Measurements from ENCODE around the gene CBFA2T2.

The CBFA2T2 gene

DNA sequence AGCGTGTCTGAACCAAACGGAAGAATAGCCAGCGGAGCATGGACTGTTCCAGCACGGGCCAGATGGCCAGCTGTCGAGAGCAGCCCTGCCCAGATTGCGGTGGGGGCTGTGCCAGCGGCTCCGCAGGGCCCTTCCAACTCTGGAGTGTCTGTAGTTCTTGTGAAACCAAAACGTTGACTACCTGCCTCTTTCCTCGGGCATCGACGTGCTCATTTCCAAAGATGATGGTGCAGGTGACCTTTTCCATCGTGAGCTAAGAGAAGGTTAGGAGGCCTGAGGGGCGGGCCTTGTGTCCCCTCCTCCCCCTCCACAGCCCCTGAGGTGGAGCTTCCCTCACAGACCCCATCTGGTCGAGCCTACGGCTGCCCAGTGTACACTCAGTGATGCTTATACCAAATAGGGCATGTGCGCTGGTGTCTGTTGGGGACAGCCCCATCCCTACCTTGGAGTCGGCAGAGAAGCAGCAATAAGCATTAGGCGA lies 159.3 kb downstream of the CBFA2T2 start:
- H3K9ac ChIP-seq (ENCODE audit: low read depth in 1 of 2, low read length in 2 of 2): no peak overlapping the region
- H3K4me1 ChIP-seq (ENCODE audit: control insufficient read depth in 2 of 2, insufficient read depth in 2 of 2, low read length in 2 of 2): peaks cover 25 to 34% of the 10 kb centered on the region in 2 donors
- H3K27me3 ChIP-seq (ENCODE audit: control insufficient read depth in 2 of 2, insufficient read depth in 2 of 2, low read length in 2 of 2): no peaks in the 10 kb centered on the region
- H3K9me3 ChIP-seq (ENCODE audit: control insufficient read depth in 2 of 2, low read length in 2 of 2): no peaks in the 10 kb centered on the region
- H3K4me3 ChIP-seq (ENCODE audit: low read length in 2 of 2): no peak overlapping the region
- H3K36me3 ChIP-seq (ENCODE audit: control insufficient read depth in 2 of 2, insufficient read depth in 2 of 2, low read length in 2 of 2): peaks cover 16 to 21% of the 10 kb centered on the region in 2 donors
- no peak overlapping the region for H3K27ac ChIP-seq (ENCODE audit: low read depth in 2 of 2, low read length in 2 of 2)

DNA sequence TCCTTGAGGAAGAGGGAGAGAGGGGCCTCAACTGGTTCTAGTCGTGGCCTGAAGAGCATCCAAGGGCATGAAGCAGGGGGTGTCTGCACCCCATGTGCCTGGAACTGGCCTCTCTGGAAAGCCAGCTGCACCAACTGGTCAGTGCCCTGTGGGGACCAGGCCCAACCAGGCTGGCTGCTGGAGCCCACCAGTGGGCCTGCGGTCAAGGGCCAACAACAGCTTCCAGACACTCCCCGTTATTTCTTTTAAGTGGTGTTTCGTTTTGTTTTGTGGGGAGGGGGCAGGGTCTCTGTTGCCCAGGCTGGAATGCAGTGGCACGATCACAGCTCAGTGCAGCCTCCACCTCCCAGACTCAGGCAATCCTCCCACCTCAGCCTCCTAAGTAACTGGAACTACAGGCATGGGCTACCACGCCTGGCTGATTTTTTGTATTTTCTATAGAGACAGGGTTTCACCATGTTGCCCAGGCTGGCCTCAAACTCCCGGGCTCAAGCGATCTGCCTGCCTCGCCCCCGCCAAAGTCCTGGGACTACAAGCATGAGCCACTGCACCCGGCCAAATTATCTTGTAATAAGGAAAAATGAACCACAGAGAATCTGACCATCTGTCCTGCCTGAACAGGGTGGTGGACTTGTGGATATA lies 160.3 kb downstream of the CBFA2T2 start:
- no peaks in the 10 kb centered on the region for H3K9me3 ChIP-seq (ENCODE audit: control insufficient read depth in 2 of 2, low read length in 2 of 2)
- no peak overlapping the region for H3K9ac ChIP-seq (ENCODE audit: low read depth in 1 of 2, low read length in 2 of 2)
- no peak overlapping the region for H3K4me3 ChIP-seq (ENCODE audit: low read length in 2 of 2)
- H3K4me1 ChIP-seq (ENCODE audit: control insufficient read depth in 2 of 2, insufficient read depth in 2 of 2, low read length in 2 of 2): peaks cover 34 to 42% of the 10 kb centered on the region in 2 donors
- peaks cover 6 to 12% of the 10 kb centered on the region in 2 donors for H3K36me3 ChIP-seq (ENCODE audit: control insufficient read depth in 2 of 2, insufficient read depth in 2 of 2, low read length in 2 of 2)
- no peak overlapping the region for H3K27ac ChIP-seq (ENCODE audit: low read depth in 2 of 2, low read length in 2 of 2)
- no peaks in the 10 kb centered on the region for H3K27me3 ChIP-seq (ENCODE audit: control insufficient read depth in 2 of 2, insufficient read depth in 2 of 2, low read length in 2 of 2)

GRCh38 chr20:33650753-33651561 lies 161.1 kb downstream of the CBFA2T2 start:
- no peak overlapping the region for H3K9ac ChIP-seq (ENCODE audit: low read depth in 1 of 2, low read length in 2 of 2)
- H3K36me3 ChIP-seq (ENCODE audit: control insufficient read depth in 2 of 2, insufficient read depth in 2 of 2, low read length in 2 of 2): peaks cover 0 to 7% of the 10 kb centered on the region in 2 donors
- H3K4me3 ChIP-seq (ENCODE audit: low read length in 2 of 2): no peak overlapping the region
- no peaks in the 10 kb centered on the region for H3K9me3 ChIP-seq (ENCODE audit: control insufficient read depth in 2 of 2, low read length in 2 of 2)
- H3K27ac ChIP-seq (ENCODE audit: low read depth in 2 of 2, low read length in 2 of 2): peak overlapping the region in 1 of 2 donors; percentile 6
- H3K27me3 ChIP-seq (ENCODE audit: control insufficient read depth in 2 of 2, insufficient read depth in 2 of 2, low read length in 2 of 2): no peaks in the 10 kb centered on the region
- peaks cover 34 to 42% of the 10 kb centered on the region in 2 donors for H3K4me1 ChIP-seq (ENCODE audit: control insufficient read depth in 2 of 2, insufficient read depth in 2 of 2, low read length in 2 of 2)

DNA sequence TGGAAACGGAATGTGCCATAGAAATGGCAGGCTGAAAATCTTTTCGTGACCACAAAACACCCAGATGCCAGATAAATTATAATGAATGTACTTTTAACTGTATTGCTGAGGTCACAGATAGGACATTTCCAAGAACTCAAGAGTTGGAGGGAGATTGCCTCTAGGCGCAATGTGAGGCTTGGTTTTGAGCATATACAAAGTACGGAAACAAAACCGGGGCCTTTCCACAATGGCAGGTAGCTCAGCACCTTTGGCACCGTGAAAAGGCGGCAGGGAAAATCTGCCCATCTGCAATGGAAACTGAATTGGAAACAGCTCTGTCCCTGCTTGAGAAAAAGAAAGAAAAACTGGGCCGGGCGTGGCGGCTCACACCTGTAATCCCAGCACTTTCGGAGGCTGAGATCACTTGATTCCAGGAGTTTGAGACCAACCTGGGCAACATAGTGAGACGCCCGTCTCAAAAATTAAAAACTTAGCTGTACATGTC lies 161.7 kb downstream of the CBFA2T2 start:
- H3K27me3 ChIP-seq (ENCODE audit: control insufficient read depth in 2 of 2, insufficient read depth in 2 of 2, low read length in 2 of 2): no peaks in the 10 kb centered on the region
- H3K36me3 ChIP-seq (ENCODE audit: control insufficient read depth in 2 of 2, insufficient read depth in 2 of 2, low read length in 2 of 2): peaks cover 0 to 7% of the 10 kb centered on the region in 2 donors
- peak overlapping the region in 1 of 2 donors; percentile 6 for H3K27ac ChIP-seq (ENCODE audit: low read depth in 2 of 2, low read length in 2 of 2)
- H3K4me3 ChIP-seq (ENCODE audit: low read length in 2 of 2): no peak overlapping the region
- H3K9ac ChIP-seq (ENCODE audit: low read depth in 1 of 2, low read length in 2 of 2): no peak overlapping the region
- no peaks in the 10 kb centered on the region for H3K9me3 ChIP-seq (ENCODE audit: control insufficient read depth in 2 of 2, low read length in 2 of 2)
- peaks cover 34 to 42% of the 10 kb centered on the region in 2 donors for H3K4me1 ChIP-seq (ENCODE audit: control insufficient read depth in 2 of 2, insufficient read depth in 2 of 2, low read length in 2 of 2)

DNA sequence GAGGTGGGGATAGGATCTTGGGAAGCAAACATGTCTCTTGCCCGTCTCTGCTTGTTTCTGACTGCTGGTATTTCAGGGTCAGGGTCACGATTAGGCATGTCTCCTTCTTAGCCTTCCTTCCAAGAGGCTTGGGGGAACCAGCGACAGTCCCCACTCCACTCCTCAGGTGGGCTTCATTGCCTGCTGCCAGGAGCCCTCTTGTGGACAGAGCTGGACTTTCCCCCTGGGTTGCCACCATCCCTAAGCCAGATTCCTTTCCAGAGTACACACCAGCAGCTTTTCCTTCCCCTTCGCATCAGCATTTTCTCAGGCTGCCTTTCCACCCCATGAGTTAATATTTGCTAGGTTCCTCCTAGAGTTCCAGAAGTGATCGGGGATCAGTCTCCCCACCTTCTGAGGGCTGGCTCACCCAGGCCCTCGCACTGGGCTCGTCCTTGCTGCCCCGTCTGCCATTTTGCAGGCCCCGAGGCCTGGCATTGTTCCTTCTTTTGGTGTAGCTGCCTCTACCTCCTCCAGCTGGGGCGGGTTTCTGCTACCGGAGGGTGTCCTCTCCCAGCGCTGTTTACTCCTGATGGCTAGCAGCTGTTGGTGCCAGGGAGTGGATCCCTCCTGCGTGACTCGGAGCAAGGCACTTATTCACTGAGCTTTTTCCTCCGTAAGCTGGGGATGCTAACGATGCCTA lies 163.5 kb downstream of the CBFA2T2 start:
- peak overlapping the region in 1 of 2 donors; percentile 33 for H3K4me3 ChIP-seq (ENCODE audit: low read length in 2 of 2)
- H3K27ac ChIP-seq (ENCODE audit: low read depth in 2 of 2, low read length in 2 of 2): peak overlapping the region in 1 of 2 donors; percentile 63
- H3K27me3 ChIP-seq (ENCODE audit: control insufficient read depth in 2 of 2, insufficient read depth in 2 of 2, low read length in 2 of 2): no peaks in the 10 kb centered on the region
- H3K9ac ChIP-seq (ENCODE audit: low read depth in 1 of 2, low read length in 2 of 2): peak overlapping the region; percentile 5 to 34
- H3K36me3 ChIP-seq (ENCODE audit: control insufficient read depth in 2 of 2, insufficient read depth in 2 of 2, low read length in 2 of 2): peaks cover 7% of the 10 kb centered on the region in 2 donors
- peaks cover 34 to 38% of the 10 kb centered on the region in 2 donors for H3K4me1 ChIP-seq (ENCODE audit: control insufficient read depth in 2 of 2, insufficient read depth in 2 of 2, low read length in 2 of 2)
- no peaks in the 10 kb centered on the region for H3K9me3 ChIP-seq (ENCODE audit: control insufficient read depth in 2 of 2, low read length in 2 of 2)

DNA sequence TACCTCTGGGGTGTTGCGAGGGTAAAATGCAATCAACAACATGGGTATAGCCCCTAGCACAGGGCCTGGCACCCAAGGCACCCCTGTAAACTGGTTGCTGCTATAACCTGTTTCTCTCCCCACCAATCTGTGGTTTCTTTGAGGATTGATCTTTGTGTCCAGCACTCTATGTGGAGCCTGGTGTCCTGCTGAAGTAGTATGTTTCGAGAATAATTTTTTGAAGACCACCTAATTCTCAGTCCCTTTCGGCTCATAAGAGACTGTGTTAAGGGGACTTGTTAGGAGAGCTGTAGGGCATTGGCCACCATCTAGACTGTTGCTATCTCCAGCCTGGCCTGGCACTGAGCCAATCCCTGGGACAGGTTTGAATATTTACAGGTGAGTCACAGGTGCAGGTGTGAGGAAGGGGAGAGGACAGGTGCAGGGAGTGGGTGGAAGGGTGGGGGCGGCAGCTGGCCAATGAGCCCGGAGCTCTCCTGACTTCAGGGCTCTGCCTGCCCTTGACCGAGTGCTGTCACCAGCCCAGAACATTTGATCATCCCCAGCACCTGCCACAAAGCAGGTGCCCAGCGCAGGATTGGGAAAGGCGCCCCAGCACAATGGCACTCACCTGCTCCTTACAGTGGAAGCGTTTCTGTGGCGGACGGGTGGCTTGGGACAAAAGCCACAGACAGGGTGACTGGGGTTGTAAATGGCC lies 164.2 kb downstream of the CBFA2T2 start:
- peak overlapping the region; percentile 57 to 63 for H3K27ac ChIP-seq (ENCODE audit: low read depth in 2 of 2, low read length in 2 of 2)
- peak overlapping the region in 1 of 2 donors; percentile 28 for H3K4me3 ChIP-seq (ENCODE audit: low read length in 2 of 2)
- peaks cover 29 to 34% of the 10 kb centered on the region in 2 donors for H3K4me1 ChIP-seq (ENCODE audit: control insufficient read depth in 2 of 2, insufficient read depth in 2 of 2, low read length in 2 of 2)
- no peaks in the 10 kb centered on the region for H3K27me3 ChIP-seq (ENCODE audit: control insufficient read depth in 2 of 2, insufficient read depth in 2 of 2, low read length in 2 of 2)
- H3K9me3 ChIP-seq (ENCODE audit: control insufficient read depth in 2 of 2, low read length in 2 of 2): no peaks in the 10 kb centered on the region
- peak overlapping the region; percentile 19 to 34 for H3K9ac ChIP-seq (ENCODE audit: low read depth in 1 of 2, low read length in 2 of 2)
- peaks cover 6 to 10% of the 10 kb centered on the region in 2 donors for H3K36me3 ChIP-seq (ENCODE audit: control insufficient read depth in 2 of 2, insufficient read depth in 2 of 2, low read length in 2 of 2)

DNA sequence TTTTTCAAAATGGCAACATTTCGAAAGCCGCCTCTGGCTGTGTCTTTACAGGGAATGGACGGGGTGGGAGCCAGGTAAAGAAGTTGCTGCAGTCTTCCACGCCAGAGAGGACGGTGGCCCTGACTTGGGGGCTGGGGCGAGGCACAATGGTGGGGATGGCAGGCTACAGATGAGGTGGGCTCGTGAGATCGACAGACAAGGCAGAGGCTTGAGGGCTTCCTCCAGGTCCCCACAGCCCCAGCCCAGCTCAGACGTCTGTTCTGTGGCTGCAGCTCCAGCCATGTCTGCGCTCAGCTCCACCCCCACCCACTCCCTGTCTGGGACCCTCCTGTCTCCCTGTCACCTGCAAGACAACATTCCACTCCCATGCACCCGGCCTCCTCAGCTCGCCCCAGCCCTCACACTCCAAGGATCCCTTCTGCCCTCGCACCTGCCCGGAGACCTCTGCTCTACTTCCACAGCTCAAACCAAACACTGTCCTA lies 164.8 kb downstream of the CBFA2T2 start:
- no peaks in the 10 kb centered on the region for H3K27me3 ChIP-seq (ENCODE audit: control insufficient read depth in 2 of 2, insufficient read depth in 2 of 2, low read length in 2 of 2)
- peaks cover 6 to 12% of the 10 kb centered on the region in 2 donors for H3K36me3 ChIP-seq (ENCODE audit: control insufficient read depth in 2 of 2, insufficient read depth in 2 of 2, low read length in 2 of 2)
- peak overlapping the region in 1 of 2 donors; percentile 19 for H3K9ac ChIP-seq (ENCODE audit: low read depth in 1 of 2, low read length in 2 of 2)
- H3K27ac ChIP-seq (ENCODE audit: low read depth in 2 of 2, low read length in 2 of 2): peak overlapping the region; percentile 56 to 57
- no peak overlapping the region for H3K4me3 ChIP-seq (ENCODE audit: low read length in 2 of 2)
- H3K9me3 ChIP-seq (ENCODE audit: control insufficient read depth in 2 of 2, low read length in 2 of 2): no peaks in the 10 kb centered on the region
- H3K4me1 ChIP-seq (ENCODE audit: control insufficient read depth in 2 of 2, insufficient read depth in 2 of 2, low read length in 2 of 2): peaks cover 25 to 34% of the 10 kb centered on the region in 2 donors

DNA sequence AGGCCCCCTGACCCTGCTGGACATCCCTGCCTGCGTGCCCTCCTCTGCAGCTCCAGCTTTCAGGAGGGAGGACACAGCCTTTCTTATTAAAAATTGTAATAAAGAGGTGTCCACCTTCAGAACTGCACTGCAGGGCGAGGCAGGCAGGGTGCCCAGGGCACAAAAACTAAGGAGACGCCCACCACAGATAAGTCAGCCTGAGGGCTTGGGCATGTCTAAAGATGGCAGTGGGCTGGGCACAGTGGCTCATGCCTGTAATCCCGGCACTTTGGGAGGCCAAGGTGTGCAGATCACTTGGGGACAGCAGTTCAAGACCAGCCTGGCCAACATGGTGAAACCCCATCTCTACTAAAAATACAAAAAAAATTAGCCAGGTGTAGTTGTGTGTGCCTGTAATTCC lies 165.3 kb downstream of the CBFA2T2 start:
- H3K4me3 ChIP-seq (ENCODE audit: low read length in 2 of 2): no peak overlapping the region
- no peak overlapping the region for H3K27ac ChIP-seq (ENCODE audit: low read depth in 2 of 2, low read length in 2 of 2)
- no peaks in the 10 kb centered on the region for H3K27me3 ChIP-seq (ENCODE audit: control insufficient read depth in 2 of 2, insufficient read depth in 2 of 2, low read length in 2 of 2)
- H3K9me3 ChIP-seq (ENCODE audit: control insufficient read depth in 2 of 2, low read length in 2 of 2): no peaks in the 10 kb centered on the region
- H3K36me3 ChIP-seq (ENCODE audit: control insufficient read depth in 2 of 2, insufficient read depth in 2 of 2, low read length in 2 of 2): peaks cover 6 to 12% of the 10 kb centered on the region in 2 donors
- peaks cover 25 to 34% of the 10 kb centered on the region in 2 donors for H3K4me1 ChIP-seq (ENCODE audit: control insufficient read depth in 2 of 2, insufficient read depth in 2 of 2, low read length in 2 of 2)
- peak overlapping the region in 1 of 2 donors; percentile 19 for H3K9ac ChIP-seq (ENCODE audit: low read depth in 1 of 2, low read length in 2 of 2)

DNA sequence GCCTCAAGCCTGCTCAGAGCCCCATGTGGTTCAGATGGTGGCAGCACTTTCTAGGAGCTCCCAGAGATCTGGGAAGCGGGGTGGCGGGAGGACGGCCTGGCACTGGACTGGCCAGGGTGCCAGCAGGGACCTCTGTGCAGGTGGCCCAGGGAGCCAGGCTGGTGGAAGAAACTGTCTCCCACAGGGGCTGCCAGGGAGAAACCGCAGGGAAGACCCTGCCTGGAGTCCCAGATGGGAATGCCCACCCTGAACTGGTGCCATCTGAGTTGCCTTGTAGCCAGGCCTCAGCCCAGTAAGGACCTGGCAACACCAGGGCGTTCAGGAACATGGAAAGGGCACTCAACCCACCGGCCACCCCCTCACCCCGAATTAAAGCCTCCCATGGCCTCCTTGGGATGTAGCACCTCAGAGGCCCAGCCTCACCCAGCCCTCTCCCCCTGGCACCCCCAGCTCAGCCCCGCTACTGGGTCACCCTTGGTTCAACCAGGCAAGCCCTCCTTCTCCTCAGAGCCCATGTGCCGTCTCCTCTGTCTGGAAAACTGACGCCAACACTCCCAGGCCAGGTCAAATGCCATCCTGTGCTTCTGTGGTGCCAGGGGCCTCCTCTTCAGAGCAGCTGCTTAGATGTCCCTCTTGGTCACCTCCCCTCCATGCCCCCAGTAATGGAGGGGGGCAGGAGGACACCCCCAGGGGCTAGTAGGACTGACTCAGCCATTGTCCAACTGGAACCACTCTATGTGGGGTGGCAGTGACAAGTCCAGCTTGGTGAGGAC lies 166.3 kb downstream of the CBFA2T2 start:
- Histone ChIP-seq H3K27ac (ENCODE audit: low read depth in 2 of 2, low read length in 2 of 2) (no peak overlapping the region), H3K9me3 (ENCODE audit: control insufficient read depth in 2 of 2, low read length in 2 of 2) (no peaks in the 10 kb centered on the region), H3K27me3 (ENCODE audit: control insufficient read depth in 2 of 2, insufficient read depth in 2 of 2, low read length in 2 of 2) (no peaks in the 10 kb centered on the region), H3K4me3 (ENCODE audit: low read length in 2 of 2) (no peak overlapping the region), H3K9ac (ENCODE audit: low read depth in 1 of 2, low read length in 2 of 2) (no peak overlapping the region), H3K4me1 (ENCODE audit: control insufficient read depth in 2 of 2, insufficient read depth in 2 of 2, low read length in 2 of 2) (peaks cover 21 to 29% of the 10 kb centered on the region in 2 donors), H3K36me3 (ENCODE audit: control insufficient read depth in 2 of 2, insufficient read depth in 2 of 2, low read length in 2 of 2) (peaks cover 7 to 12% of the 10 kb centered on the region in 2 donors)

Data from mucosa of rectum (tissue), 2 donors.